Occipital lobe (tissue), 2 donors: ENCODE measurements around the gene HOXB9. TPM values are rescaled to one million over a fixed set of nuclear protein-coding genes. Genes with fewer than 3 reads are reported as not detected.

Experiments used
- small RNA-seq: library from RNA; depleted of rRNA; stranded (forward); fragments of <200 nt; gene quantifications from one replicate; pipeline ENCODE3, GENCODE V24; 2014
- total RNA-seq: library from RNA; depleted of rRNA; stranded (reverse); fragments of >200 nt; gene quantifications from one replicate; pipeline ENCODE4 v1.2.3, GENCODE V29; 2014

The HOXB9 gene
- total RNA-seq, 1 donor from 2014 or later, result not detected

Small RNAs within 50 kb of the gene (small RNA-seq; reads per million reads assigned to genes)
- gene MIR196A1, result not detected

Other genes with a start within 250 kb of the HOXB9 start
- 0.62 TPM for gene SKAP1, start 196.1 kb downstream of the HOXB9 start, total RNA-seq
- gene HOXB1, start 95.3 kb downstream of the HOXB9 start, total RNA-seq, result not detected
- 0.16 TPM for gene HOXB2, start 81.2 kb downstream of the HOXB9 start, total RNA-seq
- not detected for gene HOXB4, start 48.0 kb downstream of the HOXB9 start, total RNA-seq
- not detected for gene HOXB3, start 36.1 kb downstream of the HOXB9 start, total RNA-seq
- not detected for gene HOXB5, start 32.6 kb downstream of the HOXB9 start, total RNA-seq
- gene HOXB6, start 21.4 kb downstream of the HOXB9 start, total RNA-seq, result not detected
- gene HOXB7, start 15.3 kb downstream of the HOXB9 start, total RNA-seq, result not detected
- not detected for gene HOXB8, start 11.1 kb downstream of the HOXB9 start, total RNA-seq
- gene PRAC1, start 96.2 kb upstream of the HOXB9 start, total RNA-seq, result not detected
- gene PRAC2, start 96.8 kb upstream of the HOXB9 start, total RNA-seq, result not detected
- gene HOXB13, start 102.4 kb upstream of the HOXB9 start, total RNA-seq, result 0.16 TPM
- gene TTLL6, start 190.9 kb upstream of the HOXB9 start, total RNA-seq, result 0.16 TPM
- 17.9 TPM for gene CALCOCO2, start 204.7 kb upstream of the HOXB9 start, total RNA-seq